Fibroblast of pulmonary artery (primary cell): ENCODE results near the gene AP1B1.

ENCODE experiments used
- DNase-seq: peaks from one replicate; pipeline ENCODE4 v3.0.0-alpha.2; 2010; ENCODE audit warnings: low read depth
- H3K4me3 ChIP-seq: replicated peaks from 2 replicates; pipeline ENCODE4 v1.5.1; 2011; ENCODE audit warnings: low read depth, mild to moderate bottlenecking, control low read depth, low read length, moderate library complexity
- TF ChIP-seq, protein P1 (sequence below): IDR thresholded peaks from 2 replicates; pipeline ENCODE4 v1.5.1; 2011; ENCODE audit warnings: mild to moderate bottlenecking, control low read depth, low read length, inconsistent platforms; ENCODE audit errors: missing control alignments

Gene AP1B1

GRCh38 chr22:29306175-29306834, 82.1 kb downstream of the AP1B1 start, which contains the start of gene GAS2L1:
TSS of gene GAS2L1 (plus strand) at chr22:29306650. CDS start at chr22:29308106, 1,456 bp downstream.
- TF ChIP-seq, protein P1, sequence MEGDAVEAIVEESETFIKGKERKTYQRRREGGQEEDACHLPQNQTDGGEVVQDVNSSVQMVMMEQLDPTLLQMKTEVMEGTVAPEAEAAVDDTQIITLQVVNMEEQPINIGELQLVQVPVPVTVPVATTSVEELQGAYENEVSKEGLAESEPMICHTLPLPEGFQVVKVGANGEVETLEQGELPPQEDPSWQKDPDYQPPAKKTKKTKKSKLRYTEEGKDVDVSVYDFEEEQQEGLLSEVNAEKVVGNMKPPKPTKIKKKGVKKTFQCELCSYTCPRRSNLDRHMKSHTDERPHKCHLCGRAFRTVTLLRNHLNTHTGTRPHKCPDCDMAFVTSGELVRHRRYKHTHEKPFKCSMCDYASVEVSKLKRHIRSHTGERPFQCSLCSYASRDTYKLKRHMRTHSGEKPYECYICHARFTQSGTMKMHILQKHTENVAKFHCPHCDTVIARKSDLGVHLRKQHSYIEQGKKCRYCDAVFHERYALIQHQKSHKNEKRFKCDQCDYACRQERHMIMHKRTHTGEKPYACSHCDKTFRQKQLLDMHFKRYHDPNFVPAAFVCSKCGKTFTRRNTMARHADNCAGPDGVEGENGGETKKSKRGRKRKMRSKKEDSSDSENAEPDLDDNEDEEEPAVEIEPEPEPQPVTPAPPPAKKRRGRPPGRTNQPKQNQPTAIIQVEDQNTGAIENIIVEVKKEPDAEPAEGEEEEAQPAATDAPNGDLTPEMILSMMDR = peak; percentile 60
- H3K4me3 ChIP-seq = peak within 1 kb of the TSS; percentile 75
- peak; percentile 85 for DNase-seq

GRCh38 chr22:29305836-29306174, 82.6 kb downstream of the AP1B1 start:
- peak overlapping the region; percentile 75 for H3K4me3 ChIP-seq
- no peak for DNase-seq
- TF ChIP-seq, protein P1 = no peak

- H3K4me3 ChIP-seq = no peak overlapping the region
- no peak for DNase-seq
- TF ChIP-seq, protein P1 = no peak
Measured at GRCh38 chr22:29302681-29303465, 85.5 kb downstream of the AP1B1 start.

DNA sequence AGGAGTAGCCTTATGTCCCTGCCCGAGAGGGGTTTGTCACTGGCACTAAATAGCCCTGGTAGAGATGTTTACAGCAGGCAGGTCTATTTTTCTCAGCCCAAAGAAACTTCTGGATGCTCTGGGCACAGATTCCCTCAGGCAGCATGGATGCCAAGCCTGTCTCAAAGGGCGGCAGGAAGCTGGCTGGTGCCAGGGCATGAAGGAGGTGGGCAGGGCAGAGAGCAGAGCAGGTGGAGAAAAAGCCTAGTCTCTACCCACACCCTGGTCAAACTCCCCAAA, 86.0 kb downstream of the AP1B1 start:
- no peak for DNase-seq
- TF ChIP-seq, protein P1 = no peak
- no peak overlapping the region for H3K4me3 ChIP-seq

DNA sequence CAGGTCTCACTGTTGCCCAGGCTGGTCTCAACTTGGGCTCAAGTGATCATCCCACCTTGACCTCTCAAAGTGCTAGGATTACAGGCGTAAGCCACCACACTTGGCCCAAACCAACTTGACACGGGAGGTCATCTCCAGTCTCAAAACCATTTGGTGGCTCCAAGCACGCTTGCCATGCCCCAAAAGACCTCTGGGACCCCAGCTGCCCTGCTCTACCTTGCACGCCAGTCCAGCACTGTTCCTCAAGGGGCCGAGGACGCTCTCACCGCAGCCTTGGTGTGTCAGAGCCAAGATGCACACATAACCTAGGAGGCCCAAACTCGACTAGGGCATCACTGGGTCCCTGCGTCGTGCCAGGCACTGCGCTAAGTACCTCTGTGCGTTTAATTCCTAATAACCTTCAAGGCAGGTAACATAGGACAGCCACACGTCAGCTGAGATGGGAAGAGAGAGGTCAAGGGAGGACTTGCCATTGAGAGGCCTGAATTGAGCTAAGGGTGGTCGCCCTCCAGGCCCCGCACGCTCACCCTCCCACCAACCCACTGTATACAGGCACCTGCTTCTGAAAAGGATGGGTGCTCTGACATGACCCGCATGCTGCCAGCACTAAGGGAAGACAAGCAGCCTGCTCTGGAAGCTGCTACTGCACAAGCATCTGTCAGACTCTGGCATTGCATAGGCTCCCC, 86.5 kb downstream of the AP1B1 start:
- no peak for DNase-seq
- H3K4me3 ChIP-seq = no peak overlapping the region
- TF ChIP-seq, protein P1 = no peak

DNA sequence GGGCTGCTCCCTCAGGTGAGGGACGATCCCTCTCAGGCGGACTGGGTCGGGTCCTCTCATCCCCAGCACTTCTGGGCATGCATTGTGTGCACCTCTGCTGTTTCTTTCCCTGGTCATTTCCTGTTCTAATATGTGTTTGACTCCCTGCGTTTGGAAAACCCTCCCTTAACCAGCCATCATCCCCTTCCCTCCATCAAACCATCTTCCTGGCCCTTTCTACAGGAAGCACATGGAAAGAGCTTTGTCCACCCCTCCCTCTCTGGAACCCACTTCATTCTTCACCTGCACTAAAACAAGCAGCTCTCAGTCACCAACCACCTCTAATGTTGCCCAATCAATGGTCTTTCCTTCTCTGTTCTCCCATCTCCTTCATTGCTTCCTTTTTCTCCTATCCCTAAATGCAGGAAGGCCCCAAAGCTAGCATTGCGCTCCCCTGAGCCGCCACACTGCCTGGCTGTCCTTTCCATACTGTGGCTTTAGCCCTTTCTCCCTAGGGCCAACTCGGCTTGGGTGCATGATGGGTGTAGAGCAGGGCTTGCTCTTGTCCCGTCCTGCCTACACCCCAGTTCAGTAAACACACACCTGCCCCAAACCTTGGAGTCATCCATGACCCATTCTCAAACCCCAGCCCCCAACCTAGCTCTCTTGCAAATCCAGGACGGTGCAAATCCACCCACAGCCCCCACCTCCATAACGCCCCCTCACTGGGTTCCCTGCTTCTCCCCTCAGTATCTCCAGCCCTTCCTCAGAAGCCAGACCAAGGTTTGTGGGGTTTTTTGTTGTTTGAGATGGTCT, 87.4 kb downstream of the AP1B1 start:
- DNase-seq = no peak
- TF ChIP-seq, protein P1 = no peak
- H3K4me3 ChIP-seq = no peak overlapping the region
